ENCODE measurements around the gene MYADM.

DNA sequence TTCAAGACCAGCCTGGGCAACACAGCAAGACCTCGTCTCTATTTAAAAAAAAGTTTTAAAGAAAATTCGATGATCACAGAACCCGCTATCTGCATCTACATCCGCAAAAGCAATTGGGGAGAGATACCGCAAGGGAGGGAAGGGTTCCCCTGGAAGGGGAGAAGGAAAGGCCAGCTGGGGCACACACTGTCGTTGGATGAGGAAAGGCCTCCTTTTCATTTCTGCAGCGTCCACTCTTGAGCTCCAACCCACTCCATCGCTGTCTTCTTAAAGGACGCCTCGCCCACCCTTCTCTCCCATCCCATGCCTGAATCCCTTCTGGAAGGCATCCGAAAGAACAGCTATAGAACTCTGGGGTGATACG is 11.1 kb downstream of the MYADM start:
- no peak for TF ChIP-seq POLR2A (IDR thresholded peaks at IDR 0.05; ENCODE audit: low read length)
- no peak for TF ChIP-seq GATA1 (IDR thresholded peaks at IDR 0.05; ENCODE audit: low read depth, low read length)
